Measurements from ENCODE around the gene IGSF21. TPM values are rescaled to one million over a fixed set of nuclear protein-coding genes. Genes with fewer than 3 reads are reported as not detected.

Gene IGSF21
- total and polyA plus RNA-seq, 2 of the 4 experiments (the other 2 are of a cell fraction): not detected

GRCh38 chr1:18114726-18115410, 7.3 kb downstream of the IGSF21 start:
- Histone ChIP-seq H4K20me1 (ENCODE audit: insufficient read depth, low read length) (no peaks in the 10 kb centered on the region), H3K4me1 (ENCODE audit: control insufficient read depth, insufficient read depth, low read length) (no peaks in the 10 kb centered on the region), H2BK120ac (ENCODE audit: low read depth, low read length) (no peak overlapping the region), H3K79me1 (ENCODE audit: low read depth in 1 of 2, low read length in 2 of 2) (no peaks in the 10 kb centered on the region), H3K23ac (ENCODE audit: low read depth, low read length) (no peak overlapping the region), H2BK20ac (ENCODE audit: low read depth, low read length) (no peak overlapping the region), H3K27me3 (ENCODE audit: control insufficient read depth, insufficient read depth, low read length) (peaks cover 20% of the 10 kb centered on the region), H3K18ac (ENCODE audit: low read depth, low read length) (no peak overlapping the region), H3K56ac (ENCODE audit: extremely low read depth, insufficient read depth, low read length) (no peak overlapping the region), H3K4ac (ENCODE audit: low read depth, low read length) (no peak overlapping the region), H3K27ac (ENCODE audit: insufficient read depth, low read length) (no peak overlapping the region), H2AK5ac (ENCODE audit: low read depth, low read length) (no peak overlapping the region), H3K36me3 (ENCODE audit: control insufficient read depth, insufficient read depth, low read length) (no peaks in the 10 kb centered on the region), H2BK15ac (ENCODE audit: low read depth, low read length) (no peak overlapping the region), H3K4me3 (ENCODE audit: insufficient read depth, low read depth, low read length) (no peak overlapping the region), H3K4me2 (ENCODE audit: low read depth, low read length) (no peak overlapping the region), H3K9me3 (ENCODE audit: control insufficient read depth, insufficient read depth, low read length) (no peaks in the 10 kb centered on the region), H4K91ac (ENCODE audit: insufficient read depth, low read depth, low read length) (no peak overlapping the region), H4K8ac (ENCODE audit: low read depth in 2 of 2, low read length in 2 of 2) (no peak overlapping the region), H2AK9ac (replicated peaks; ENCODE audit: low read depth, low read length, poor library complexity) (no peak overlapping the region), H4K5ac (ENCODE audit: low read depth, low read length) (no peak overlapping the region), H3K9ac (ENCODE audit: low read depth, low read length) (no peak overlapping the region), H3K14ac (replicated peaks; ENCODE audit: low read depth, low read length) (no peak overlapping the region), H2AFZ (replicated peaks; ENCODE audit: low read length, poor library complexity) (no peak overlapping the region), H3K9me1 (ENCODE audit: insufficient read depth, low read length) (no peaks in the 10 kb centered on the region), H2BK5ac (ENCODE audit: low read depth, low read length, poor library complexity, severe bottlenecking) (no peak overlapping the region)
- BruUV-seq (replicated peaks): no TSS peak
- DNase-seq (no peak), ATAC-seq (ENCODE audit: low read depth) (no peak)
- TF ChIP-seq CEBPB (IDR thresholded peaks at IDR 0.05; ENCODE audit: low read depth, low read length): no peak
- TF ChIP-seq RAD21 (IDR thresholded peaks at IDR 0.05; ENCODE audit: low read length): no peak
- TF ChIP-seq, protein P1, sequence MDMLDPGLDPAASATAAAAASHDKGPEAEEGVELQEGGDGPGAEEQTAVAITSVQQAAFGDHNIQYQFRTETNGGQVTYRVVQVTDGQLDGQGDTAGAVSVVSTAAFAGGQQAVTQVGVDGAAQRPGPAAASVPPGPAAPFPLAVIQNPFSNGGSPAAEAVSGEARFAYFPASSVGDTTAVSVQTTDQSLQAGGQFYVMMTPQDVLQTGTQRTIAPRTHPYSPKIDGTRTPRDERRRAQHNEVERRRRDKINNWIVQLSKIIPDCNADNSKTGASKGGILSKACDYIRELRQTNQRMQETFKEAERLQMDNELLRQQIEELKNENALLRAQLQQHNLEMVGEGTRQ (IDR thresholded peaks at IDR 0.05; ENCODE audit: low read depth, low read length): no peak
- CTCF ChIA-PET: no interaction called here
- in situ Hi-C loops (cut with MboI; ENCODE audit: low sequenced_read_pairs) (no loop called here), dilution Hi-C loops (cut with HindIII; ENCODE audit: low sequenced_read_pairs, unreplicated experiment) (no loop called here), intact Hi-C loops (cut with micrococcal nuclease) (no loop called here)
- 27% methylated on average over 2 of the region's 3 CpGs; no CpG with 5 or more reads in 1 of the 2 experiments for WGBS, 2 experiments (ENCODE audit: extremely low coverage in 2 of 2, insufficient read length in 1 of 2)
- POLR2A ChIA-PET (ENCODE audit: unreplicated experiment): no interaction called here

All from IMR-90 (cell line).